ENCODE data around the gene PRRX1.

Gene PRRX1

DNA sequence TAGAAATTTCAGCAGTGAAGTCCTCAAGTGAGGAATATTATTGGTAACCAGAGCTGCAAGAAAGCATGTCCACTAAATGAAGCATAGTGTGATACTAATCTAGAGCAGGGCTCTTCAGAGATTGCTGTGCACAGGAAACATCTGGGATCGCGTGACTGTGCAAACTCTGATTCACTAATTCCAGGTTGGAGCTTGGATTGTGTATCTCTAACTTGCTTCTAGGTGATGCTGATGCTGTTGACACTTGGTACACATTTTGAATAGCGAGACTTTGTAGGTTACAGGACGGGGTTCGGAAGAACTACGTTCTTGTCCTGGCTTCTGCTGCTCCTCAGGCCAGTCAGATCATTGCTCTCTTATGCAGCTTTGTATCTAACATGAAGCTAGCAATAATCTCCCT, 66.5 kb downstream of the PRRX1 start:
- H3K4me3 ChIP-seq (replicated peaks; ENCODE audit: low read depth, low read length): no peak overlapping the region
- TF ChIP-seq, protein P1, sequence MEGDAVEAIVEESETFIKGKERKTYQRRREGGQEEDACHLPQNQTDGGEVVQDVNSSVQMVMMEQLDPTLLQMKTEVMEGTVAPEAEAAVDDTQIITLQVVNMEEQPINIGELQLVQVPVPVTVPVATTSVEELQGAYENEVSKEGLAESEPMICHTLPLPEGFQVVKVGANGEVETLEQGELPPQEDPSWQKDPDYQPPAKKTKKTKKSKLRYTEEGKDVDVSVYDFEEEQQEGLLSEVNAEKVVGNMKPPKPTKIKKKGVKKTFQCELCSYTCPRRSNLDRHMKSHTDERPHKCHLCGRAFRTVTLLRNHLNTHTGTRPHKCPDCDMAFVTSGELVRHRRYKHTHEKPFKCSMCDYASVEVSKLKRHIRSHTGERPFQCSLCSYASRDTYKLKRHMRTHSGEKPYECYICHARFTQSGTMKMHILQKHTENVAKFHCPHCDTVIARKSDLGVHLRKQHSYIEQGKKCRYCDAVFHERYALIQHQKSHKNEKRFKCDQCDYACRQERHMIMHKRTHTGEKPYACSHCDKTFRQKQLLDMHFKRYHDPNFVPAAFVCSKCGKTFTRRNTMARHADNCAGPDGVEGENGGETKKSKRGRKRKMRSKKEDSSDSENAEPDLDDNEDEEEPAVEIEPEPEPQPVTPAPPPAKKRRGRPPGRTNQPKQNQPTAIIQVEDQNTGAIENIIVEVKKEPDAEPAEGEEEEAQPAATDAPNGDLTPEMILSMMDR (IDR thresholded peaks at IDR 0.05; ENCODE audit: low read length, missing control alignments): no peak
- no peak for DNase-seq (ENCODE audit: low read depth)

DNA sequence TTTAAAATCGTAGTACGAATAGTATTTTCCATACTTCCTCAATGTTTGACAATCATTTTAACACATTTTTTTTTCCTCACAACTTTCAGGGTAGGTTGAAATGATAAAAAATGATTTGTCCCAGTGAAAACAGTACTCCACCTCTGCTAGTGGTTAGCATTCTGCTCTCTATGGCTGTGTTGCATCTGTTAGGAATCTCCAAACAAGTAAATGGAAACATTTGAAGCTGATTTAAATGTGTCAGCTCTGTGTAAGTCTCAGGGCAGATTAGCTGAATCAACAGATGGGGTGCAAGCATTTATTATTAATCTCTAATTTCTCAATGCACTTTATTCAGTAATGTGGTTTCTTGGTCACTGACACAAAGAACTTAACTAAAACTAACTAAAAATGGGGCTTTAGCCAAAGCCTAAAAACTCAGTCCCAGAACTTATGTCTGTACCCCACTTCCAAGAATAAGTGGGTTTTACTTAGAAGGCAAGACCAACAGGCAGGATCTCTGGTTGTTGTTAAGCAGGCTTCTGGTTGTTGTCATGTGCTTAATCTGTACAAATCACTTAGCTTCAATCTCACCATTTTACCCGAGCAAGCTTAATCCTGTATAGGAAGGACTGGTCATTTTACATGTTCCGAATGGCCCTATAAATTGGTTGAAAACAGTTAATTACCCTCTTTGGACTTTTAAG, 67.8 kb downstream of the PRRX1 start:
- TF ChIP-seq, protein P1 (IDR thresholded peaks at IDR 0.05; ENCODE audit: low read length, missing control alignments): no peak
- DNase-seq (ENCODE audit: low read depth): no peak

DNA sequence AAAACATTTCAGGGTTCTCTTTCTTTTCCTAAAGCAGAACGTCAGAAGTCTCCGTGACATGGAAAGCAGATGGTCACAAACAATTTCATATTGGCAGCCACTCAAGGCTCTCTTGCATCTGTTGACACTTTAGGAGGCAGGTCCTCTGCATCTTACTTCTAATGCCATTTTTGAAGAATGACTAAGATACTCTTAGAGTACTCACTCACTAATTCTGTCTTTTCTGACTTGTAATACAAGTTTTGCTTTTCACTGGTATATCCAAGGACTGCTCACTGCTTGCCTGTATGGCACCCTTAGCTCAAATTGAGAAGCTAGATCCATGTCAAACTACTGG, 68.3 kb downstream of the PRRX1 start:
- DNase-seq (ENCODE audit: low read depth): peak; percentile 27
- TF ChIP-seq, protein P1 (IDR thresholded peaks at IDR 0.05; ENCODE audit: low read length, missing control alignments): no peak
- no peak overlapping the region for H3K4me3 ChIP-seq (replicated peaks; ENCODE audit: low read depth, low read length)

More for the DNA sequence above, 67.8 kb downstream of the PRRX1 start:
- no peak overlapping the region for H3K4me3 ChIP-seq (replicated peaks; ENCODE audit: low read depth, low read length)

DNA sequence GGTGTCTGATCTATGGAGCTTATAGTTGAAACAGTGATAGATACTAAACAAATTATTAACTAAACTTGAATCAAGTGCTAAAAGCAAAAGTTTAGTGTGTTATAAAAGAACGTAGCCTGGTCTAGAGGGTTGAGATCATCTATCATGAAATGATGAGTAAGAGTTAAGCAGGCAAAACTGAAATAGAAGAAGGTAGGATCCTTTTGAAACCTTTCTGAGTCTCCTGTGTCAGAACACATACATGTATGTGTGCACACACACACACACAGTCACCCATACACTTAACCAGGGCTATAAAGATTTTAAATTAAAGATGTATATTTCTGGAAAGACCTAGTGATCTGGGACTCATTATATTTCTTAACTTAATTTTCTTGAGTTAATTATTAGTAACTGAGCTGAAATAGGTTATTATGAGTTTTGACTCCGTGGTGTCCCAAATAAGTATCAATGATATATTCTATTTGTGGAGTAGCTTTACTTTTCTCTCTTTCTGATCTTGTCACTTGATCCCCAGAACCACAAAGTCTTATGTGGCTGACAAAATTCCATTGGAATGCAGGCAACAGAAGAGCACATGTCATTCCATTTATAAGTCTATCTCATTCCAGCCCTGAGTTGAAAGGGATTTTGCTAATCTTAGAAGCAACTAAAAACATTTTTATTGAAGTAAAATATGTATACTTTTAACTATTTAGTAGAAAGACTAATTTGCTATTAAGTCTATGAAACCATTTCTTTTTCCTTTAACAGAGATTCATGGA, 70.7 kb downstream of the PRRX1 start:
- TF ChIP-seq, protein P1 (IDR thresholded peaks at IDR 0.05; ENCODE audit: low read length, missing control alignments): no peak
- no peak overlapping the region for H3K4me3 ChIP-seq (replicated peaks; ENCODE audit: low read depth, low read length)
- DNase-seq (ENCODE audit: low read depth): peak; percentile 16

DNA sequence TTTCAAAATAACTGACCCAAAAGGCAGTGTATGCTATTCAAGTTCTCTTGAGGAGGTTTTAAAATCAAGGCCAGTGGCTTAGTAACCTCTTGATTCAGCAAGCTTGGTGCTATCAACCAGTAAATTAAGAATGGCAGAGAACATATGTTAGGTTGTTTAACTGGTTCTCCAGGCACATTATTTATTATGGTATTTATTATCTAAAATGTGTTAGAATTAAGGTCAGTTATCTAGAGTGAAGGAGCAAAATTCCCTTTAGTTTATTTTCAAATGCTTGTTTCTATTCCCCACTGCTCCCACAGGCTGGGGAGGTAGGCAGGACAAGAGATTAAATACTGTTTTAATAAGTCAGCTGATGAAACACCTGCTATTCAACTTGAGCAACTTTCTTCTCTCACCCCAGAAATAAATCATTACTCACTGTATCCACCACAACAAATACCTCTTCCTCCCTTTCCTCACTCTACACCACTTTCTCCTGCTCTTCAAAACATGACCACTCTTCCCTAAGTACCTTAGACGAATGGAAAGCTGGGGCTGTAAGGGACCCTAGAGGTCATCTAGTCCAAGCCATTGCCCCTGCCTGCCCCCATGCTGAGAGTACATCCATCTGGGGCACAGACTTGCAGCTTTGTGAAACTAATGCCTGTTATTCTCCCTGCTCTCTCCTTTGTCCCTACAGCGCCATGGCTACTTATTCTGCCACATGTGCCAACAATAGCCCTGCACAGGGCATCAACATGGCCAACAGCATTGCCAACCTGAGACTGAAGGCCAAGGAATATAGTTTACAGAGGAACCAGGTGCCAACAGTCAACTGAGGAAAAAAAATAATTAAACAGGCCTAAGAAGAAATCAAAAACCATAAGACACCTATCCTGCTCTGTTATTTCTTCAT, 71.7 kb downstream of the PRRX1 start:
- TF ChIP-seq, protein P1 (IDR thresholded peaks at IDR 0.05; ENCODE audit: low read length, missing control alignments): no peak
- DNase-seq (ENCODE audit: low read depth): no peak
- H3K4me3 ChIP-seq (replicated peaks; ENCODE audit: low read depth, low read length): no peak overlapping the region

DNA sequence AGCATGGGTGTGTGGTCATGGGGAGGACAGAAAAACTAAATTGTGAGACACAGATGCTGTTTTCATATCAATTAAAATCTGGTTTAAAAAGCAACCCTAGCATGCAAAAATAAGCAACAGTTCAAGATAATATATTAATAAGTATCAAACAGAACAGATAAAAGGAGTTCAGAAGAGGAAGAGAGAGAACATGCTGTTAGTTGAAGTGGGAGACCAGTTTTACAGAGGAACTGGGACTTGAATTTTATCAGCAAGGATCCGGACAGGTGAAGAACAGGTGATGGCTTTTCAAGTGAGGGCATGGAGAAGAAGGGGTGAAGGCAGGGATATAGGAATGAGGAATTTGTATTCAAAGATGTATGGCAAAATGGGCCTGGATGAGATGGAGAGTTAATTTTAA, 75.9 kb downstream of the PRRX1 start:
- TF ChIP-seq, protein P1 (IDR thresholded peaks at IDR 0.05; ENCODE audit: low read length, missing control alignments): no peak
- no peak overlapping the region for H3K4me3 ChIP-seq (replicated peaks; ENCODE audit: low read depth, low read length)
- DNase-seq (ENCODE audit: low read depth): no peak
